Stimulated activated CD4-positive, alpha-beta T cell treated with anti-CD3 and anti-CD28 coated beads, Interleukin-1b, Interleukin-23, amount 100 ng/mL, for 4 hours (primary cell): ENCODE results near the gene RHOB.

Source experiments
- DNase-seq, 2 donors: peaks; one replicate each; pipeline ENCODE4 v3.0.0-alpha.2; 2020; ENCODE audit warnings: low read depth in 2 of 2

The RHOB gene

DNA sequence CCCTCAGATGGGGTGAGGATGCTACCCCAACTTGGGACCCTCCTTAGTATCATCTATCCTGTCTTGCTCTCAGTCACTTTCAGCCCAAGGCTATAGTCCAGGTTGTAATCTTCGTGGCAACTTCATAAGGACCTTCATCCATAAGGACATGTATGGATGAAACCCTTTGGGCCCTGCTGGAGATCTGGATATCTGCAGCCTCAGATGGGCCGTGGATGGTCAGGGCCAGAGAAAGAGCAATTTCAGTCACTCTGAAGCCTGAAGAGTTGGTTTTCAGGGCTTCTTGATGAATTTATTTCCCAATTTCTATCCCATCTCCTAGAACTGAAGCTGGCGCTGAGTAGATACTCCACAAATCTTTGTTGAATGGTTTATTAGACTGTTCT, 28.7 kb downstream of the RHOB start:
- no peak for DNase-seq

DNA sequence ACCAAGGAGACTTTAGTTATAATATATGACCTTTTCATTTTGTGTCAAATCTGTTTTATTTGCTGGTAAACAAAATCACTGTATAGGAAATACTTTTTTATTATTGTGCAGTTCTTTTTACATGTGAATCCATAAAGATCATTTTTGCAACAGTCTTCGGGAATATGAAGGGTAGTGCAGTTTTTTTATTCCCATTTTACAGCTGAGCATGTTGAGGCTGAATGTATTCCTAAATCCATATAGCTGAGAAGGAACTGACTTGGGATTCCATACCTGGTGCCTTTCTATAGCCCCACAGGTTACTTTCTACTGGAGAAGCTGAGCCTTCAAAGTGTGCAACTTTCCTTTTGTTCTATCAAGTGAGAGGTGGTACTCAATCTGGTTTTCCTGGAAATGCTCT, 29.6 kb downstream of the RHOB start:
- no peak for DNase-seq

DNA sequence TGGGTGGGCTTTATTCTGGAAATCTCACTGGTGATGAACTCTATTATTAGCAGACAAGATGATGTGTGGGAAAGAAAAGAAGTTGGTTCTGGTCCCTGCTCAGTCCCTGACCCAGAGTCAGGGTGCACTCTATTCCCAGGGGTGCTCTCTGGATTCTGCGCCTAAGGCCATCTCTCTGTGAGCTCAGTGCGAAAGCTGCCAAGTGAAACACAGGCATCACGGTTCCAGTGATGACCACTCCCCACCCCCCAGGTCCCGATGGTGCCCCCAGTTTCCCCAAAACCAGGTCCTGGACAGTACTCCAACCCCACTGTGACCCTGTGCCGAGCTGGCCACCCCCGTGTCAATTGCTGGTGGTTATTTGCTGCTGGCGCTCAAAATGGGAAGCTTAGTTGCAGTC, 30.1 kb downstream of the RHOB start:
- DNase-seq = no peak

- DNase-seq = no peak
Observed at GRCh38 chr2:20478961-20479360, 32.1 kb downstream of the RHOB start.

DNA sequence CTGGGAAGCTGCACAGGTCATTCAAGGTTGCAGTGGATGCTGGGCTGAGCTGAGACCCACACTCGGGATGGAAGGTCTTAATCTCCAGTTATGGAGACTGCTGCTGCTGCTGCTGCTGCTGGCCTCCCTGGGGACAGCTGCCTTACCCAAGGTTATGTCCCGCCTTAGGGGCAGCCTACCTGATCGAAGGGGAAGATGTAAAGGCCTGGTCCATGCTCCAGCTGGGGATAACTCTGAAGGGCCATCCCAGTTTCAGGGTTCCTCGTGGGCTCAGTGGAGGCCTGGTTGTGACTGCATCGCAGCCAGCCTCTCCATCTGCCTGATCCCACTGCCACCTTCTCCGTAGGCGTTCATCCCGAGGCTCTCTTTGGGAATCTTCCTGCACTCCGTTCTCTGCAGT, 33.0 kb downstream of the RHOB start:
- DNase-seq = no peak

DNA sequence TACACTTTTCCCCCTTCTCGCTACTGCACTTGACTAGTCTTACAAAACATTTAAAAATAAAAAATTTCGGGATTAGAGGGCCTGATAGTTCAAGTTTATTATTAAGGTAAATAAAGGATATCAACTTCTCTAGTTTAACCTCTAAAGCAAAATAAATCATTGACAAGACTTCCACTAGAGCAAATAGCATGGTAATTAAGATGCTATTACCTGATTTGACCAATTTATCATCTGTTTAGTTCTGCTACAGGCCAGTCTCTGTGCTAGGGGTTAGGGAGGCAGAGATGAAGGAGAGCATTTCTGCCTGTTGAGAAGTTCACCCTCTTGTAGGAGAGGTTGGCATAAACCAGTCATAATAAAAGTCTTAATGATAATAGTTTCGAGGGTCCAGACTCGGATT, 34.0 kb downstream of the RHOB start:
- no peak for DNase-seq

DNA sequence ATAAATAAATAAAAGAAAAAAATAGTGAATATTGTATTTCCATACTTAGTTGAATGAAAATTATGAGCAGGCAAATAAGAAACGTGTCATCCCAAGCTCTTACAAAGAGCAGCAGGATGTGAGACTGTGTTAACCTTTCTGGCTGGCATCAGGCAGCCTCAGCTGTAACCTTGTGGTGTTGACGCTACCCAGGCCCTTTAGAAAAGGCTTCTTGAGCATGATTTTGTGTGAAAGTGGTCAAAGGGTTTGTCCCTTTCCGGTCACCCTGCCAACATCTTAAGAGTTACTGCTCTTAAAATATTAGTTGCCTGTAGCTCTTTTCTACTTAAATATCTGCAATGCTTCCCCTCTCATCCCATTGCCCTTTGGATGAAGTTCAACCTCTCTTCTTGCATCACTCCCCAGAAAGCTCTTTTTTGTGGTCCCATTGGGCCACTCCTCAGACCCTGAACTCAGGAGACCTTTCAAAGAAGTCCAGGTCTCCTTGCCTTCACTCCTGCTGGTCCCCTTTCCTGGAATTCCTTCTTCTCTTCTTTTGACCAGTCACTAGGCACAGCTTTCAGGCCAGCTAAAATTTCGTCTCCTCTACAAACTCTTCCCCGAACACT, 35.0 kb downstream of the RHOB start:
- DNase-seq = no peak

GRCh38 chr2:20482725-20483124, 35.9 kb downstream of the RHOB start:
- DNase-seq = no peak

- no peak for DNase-seq
Observed at GRCh38 chr2:20483194-20483895, 36.5 kb downstream of the RHOB start.

- no peak for DNase-seq
Observed at GRCh38 chr2:20484034-20484617, 37.3 kb downstream of the RHOB start.

GRCh38 chr2:20484810-20485611, 38.1 kb downstream of the RHOB start:
- DNase-seq = no peak

- DNase-seq = no peak
Observed at GRCh38 chr2:20485612-20486388, 38.9 kb downstream of the RHOB start.

DNA sequence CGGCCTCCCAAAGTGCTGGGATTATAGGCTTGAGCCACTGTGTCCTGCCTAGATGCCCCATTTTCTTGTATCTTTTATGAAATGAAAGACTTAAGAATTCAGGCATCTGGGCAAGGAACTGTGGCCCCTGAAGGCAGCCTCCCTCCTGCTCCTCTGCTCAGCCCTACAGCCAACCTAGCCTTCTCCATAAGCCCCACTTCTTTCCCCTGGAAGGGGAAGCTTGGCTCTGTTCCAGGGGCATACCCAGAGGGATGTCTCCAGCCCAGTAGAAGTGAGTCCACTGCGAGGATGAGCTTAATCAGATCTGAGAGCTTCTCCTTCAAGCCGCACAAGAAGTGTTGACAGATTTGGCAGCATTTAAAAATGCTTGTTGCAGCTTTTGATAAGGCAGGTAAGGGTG, 39.7 kb downstream of the RHOB start:
- DNase-seq = no peak

- DNase-seq = no peak
Observed at GRCh38 chr2:20487030-20487391, 40.1 kb downstream of the RHOB start.

- no peak for DNase-seq
Observed at GRCh38 chr2:20487392-20488174, 40.7 kb downstream of the RHOB start.

GRCh38 chr2:20488201-20488641, 41.3 kb downstream of the RHOB start:
- no peak for DNase-seq

DNA sequence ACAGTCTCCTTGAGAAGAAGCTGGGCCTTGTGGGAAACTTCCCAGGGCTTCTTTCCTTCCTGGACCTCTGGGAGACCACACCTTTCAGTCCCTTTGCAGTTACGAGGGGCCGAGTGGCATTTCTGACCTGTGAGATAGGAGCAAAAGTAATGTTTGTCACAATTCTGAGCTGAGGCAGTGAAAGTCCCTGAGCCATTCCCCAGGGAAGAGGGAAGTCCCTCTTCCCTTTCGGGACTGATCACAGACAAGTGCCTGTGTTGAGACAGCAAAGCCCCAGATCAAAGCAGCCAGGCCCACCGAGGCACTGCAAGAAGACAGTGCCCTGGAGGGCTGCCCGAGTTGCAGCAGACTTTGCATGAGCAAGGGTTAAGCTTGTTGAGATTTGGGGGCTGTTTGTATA, 41.9 kb downstream of the RHOB start:
- no peak for DNase-seq

- DNase-seq = no peak
Observed at GRCh38 chr2:20490300-20491181, 43.7 kb downstream of the RHOB start.

- no peak for DNase-seq
Observed at GRCh38 chr2:20491739-20492531, 45.1 kb downstream of the RHOB start.
